ENCODE measurements around the gene MET.

DNA sequence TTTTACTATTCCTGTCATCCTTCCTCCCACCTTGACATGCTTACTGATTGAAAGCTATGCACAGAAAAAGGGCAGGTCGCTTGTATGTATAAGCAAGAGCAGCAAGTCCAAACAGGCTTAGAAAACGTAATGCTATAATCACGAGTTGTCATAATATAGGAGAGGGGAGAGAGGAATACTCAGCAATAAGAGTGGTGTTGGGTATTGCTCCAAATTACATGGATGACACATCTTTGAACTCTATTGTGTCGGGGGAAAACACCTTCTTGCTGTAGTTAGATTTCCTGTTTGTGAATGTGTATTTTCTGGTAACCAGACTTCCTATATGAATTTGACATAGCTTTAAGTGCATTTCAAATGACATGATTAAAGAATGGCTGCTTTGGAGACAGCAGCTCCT lies 7.5 kb downstream of the MET start:
- TF ChIP-seq, protein P1, sequence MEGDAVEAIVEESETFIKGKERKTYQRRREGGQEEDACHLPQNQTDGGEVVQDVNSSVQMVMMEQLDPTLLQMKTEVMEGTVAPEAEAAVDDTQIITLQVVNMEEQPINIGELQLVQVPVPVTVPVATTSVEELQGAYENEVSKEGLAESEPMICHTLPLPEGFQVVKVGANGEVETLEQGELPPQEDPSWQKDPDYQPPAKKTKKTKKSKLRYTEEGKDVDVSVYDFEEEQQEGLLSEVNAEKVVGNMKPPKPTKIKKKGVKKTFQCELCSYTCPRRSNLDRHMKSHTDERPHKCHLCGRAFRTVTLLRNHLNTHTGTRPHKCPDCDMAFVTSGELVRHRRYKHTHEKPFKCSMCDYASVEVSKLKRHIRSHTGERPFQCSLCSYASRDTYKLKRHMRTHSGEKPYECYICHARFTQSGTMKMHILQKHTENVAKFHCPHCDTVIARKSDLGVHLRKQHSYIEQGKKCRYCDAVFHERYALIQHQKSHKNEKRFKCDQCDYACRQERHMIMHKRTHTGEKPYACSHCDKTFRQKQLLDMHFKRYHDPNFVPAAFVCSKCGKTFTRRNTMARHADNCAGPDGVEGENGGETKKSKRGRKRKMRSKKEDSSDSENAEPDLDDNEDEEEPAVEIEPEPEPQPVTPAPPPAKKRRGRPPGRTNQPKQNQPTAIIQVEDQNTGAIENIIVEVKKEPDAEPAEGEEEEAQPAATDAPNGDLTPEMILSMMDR (IDR thresholded peaks at IDR 0.05; ENCODE audit: insufficient read depth, low read length, poor library complexity, severe bottlenecking): no peak
- TF ChIP-seq EZH2phosphoT487 (conservative IDR thresholded peaks at IDR 0.05; ENCODE audit: low read length): no peak

All from SU-DHL-6 (cell line).